ENCODE data around the gene KRT80. TPM values are rescaled to one million over a fixed set of nuclear protein-coding genes. Genes with fewer than 3 reads are reported as not detected.

Gene KRT80
- total RNA-seq, 2 experiments from 2014 or later, result not detected

GRCh38 chr12:52175371-52176350 is 16.2 kb downstream of the KRT80 start:
- no peaks in the 10 kb centered on the region for H3K36me3 Mint-ChIP-seq (ENCODE audit: low read depth)
- no peak overlapping the region for H3K27ac Mint-ChIP-seq
- no peak for DNase-seq
- no peak overlapping the region for H3K4me3 Mint-ChIP-seq
- H3K9me3 Mint-ChIP-seq, result no peaks in the 10 kb centered on the region
- no peaks in the 10 kb centered on the region for H3K4me1 Mint-ChIP-seq (ENCODE audit: low read depth)
- no peaks in the 10 kb centered on the region for H3K27me3 Mint-ChIP-seq (ENCODE audit: low read depth)
- intact Hi-C loops (cut with micrococcal nuclease), result no loop called here
- CTCF ChIA-PET, result interaction anchor here (0.6 kb wide), 1 partner anchor 590 kb away, joined by 3 read pairs; no protein-coding TSS in a partner anchor

- CTCF ChIA-PET, result interaction anchor here (0.9 kb wide), 1 partner anchor 104 kb away, joined by 3 read pairs; no protein-coding TSS in a partner anchor
- Mint-ChIP-seq H3K27me3 (ENCODE audit: low read depth) (no peaks in the 10 kb centered on the region), H3K36me3 (ENCODE audit: low read depth) (no peaks in the 10 kb centered on the region), H3K4me1 (ENCODE audit: low read depth) (no peaks in the 10 kb centered on the region), H3K4me3 (no peak overlapping the region), H3K9me3 (no peaks in the 10 kb centered on the region), H3K27ac (no peak overlapping the region)
- intact Hi-C loops (cut with micrococcal nuclease), result no loop called here
- no peak for DNase-seq
Observed at GRCh38 chr12:52173526-52173925, 18.3 kb downstream of the KRT80 start.

GRCh38 chr12:52172956-52173355 is 18.9 kb downstream of the KRT80 start:
- Mint-ChIP-seq H3K27me3 (ENCODE audit: low read depth) (no peaks in the 10 kb centered on the region), H3K9me3 (no peaks in the 10 kb centered on the region), H3K4me3 (no peak overlapping the region), H3K4me1 (ENCODE audit: low read depth) (no peaks in the 10 kb centered on the region), H3K27ac (no peak overlapping the region), H3K36me3 (ENCODE audit: low read depth) (no peaks in the 10 kb centered on the region)
- CTCF ChIA-PET, result interaction anchor here (0.9 kb wide), 1 partner anchor 105 kb away, joined by 3 read pairs; no protein-coding TSS in a partner anchor
- DNase-seq, result no peak
- intact Hi-C loops (cut with micrococcal nuclease), result no loop called here

GRCh38 chr12:52171950-52172512 is 19.8 kb downstream of the KRT80 start:
- DNase-seq, result peak; percentile 48
- CTCF ChIA-PET, result no interaction called here
- H3K27me3 Mint-ChIP-seq (ENCODE audit: low read depth), result no peaks in the 10 kb centered on the region
- no peak overlapping the region for H3K4me3 Mint-ChIP-seq
- H3K4me1 Mint-ChIP-seq (ENCODE audit: low read depth), result no peaks in the 10 kb centered on the region
- H3K36me3 Mint-ChIP-seq (ENCODE audit: low read depth), result no peaks in the 10 kb centered on the region
- intact Hi-C loops (cut with micrococcal nuclease), result no loop called here
- H3K9me3 Mint-ChIP-seq, result no peaks in the 10 kb centered on the region
- H3K27ac Mint-ChIP-seq, result no peak overlapping the region

GRCh38 chr12:52170827-52171226 is 21.0 kb downstream of the KRT80 start:
- no peak overlapping the region for H3K4me3 Mint-ChIP-seq
- no peaks in the 10 kb centered on the region for H3K9me3 Mint-ChIP-seq
- no peaks in the 10 kb centered on the region for H3K36me3 Mint-ChIP-seq (ENCODE audit: low read depth)
- no peak overlapping the region for H3K27ac Mint-ChIP-seq
- H3K27me3 Mint-ChIP-seq (ENCODE audit: low read depth), result no peaks in the 10 kb centered on the region
- no peaks in the 10 kb centered on the region for H3K4me1 Mint-ChIP-seq (ENCODE audit: low read depth)
- no peak for DNase-seq
- intact Hi-C loops (cut with micrococcal nuclease), result no loop called here
- CTCF ChIA-PET, result interaction anchor here (0.7 to 1.5 kb wide), 2 partner anchors 14 to 20 kb away, joined by 3 to 5 read pairs; no protein-coding TSS in a partner anchor

- no peaks in the 10 kb centered on the region for H3K27me3 Mint-ChIP-seq (ENCODE audit: low read depth)
- DNase-seq, result no peak
- no peaks in the 10 kb centered on the region for H3K9me3 Mint-ChIP-seq
- intact Hi-C loops (cut with micrococcal nuclease), result no loop called here
- no peaks in the 10 kb centered on the region for H3K4me1 Mint-ChIP-seq (ENCODE audit: low read depth)
- H3K4me3 Mint-ChIP-seq, result no peak overlapping the region
- H3K27ac Mint-ChIP-seq, result no peak overlapping the region
- CTCF ChIA-PET, result interaction anchor here (1.5 kb wide), 1 partner anchor 13 kb away, joined by 5 read pairs; no protein-coding TSS in a partner anchor
- H3K36me3 Mint-ChIP-seq (ENCODE audit: low read depth), result no peaks in the 10 kb centered on the region
Observed at GRCh38 chr12:52169886-52170285, 21.9 kb downstream of the KRT80 start.

GRCh38 chr12:52168019-52168717 is 23.6 kb downstream of the KRT80 start:
- Mint-ChIP-seq H3K4me1 (ENCODE audit: low read depth) (no peaks in the 10 kb centered on the region), H3K4me3 (no peak overlapping the region), H3K27me3 (ENCODE audit: low read depth) (no peaks in the 10 kb centered on the region), H3K36me3 (ENCODE audit: low read depth) (no peaks in the 10 kb centered on the region), H3K9me3 (no peaks in the 10 kb centered on the region), H3K27ac (no peak overlapping the region)
- CTCF ChIA-PET, result interaction anchor here (1.0 to 1.2 kb wide), 2 partner anchors 10 to 111 kb away, joined by 3 to 5 read pairs; no protein-coding TSS in a partner anchor
- intact Hi-C loops (cut with micrococcal nuclease), result no loop called here
- peak; percentile 21 for DNase-seq

GRCh38 chr12:52167526-52167925 is 24.3 kb downstream of the KRT80 start:
- intact Hi-C loops (cut with micrococcal nuclease), result no loop called here
- H3K27ac Mint-ChIP-seq, result no peak overlapping the region
- CTCF ChIA-PET, result interaction anchor here (1.1 to 1.2 kb wide), 3 partner anchors 10 to 160 kb away, joined by 3 to 5 read pairs (median 4); no protein-coding TSS in a partner anchor
- H3K4me3 Mint-ChIP-seq, result no peak overlapping the region
- H3K4me1 Mint-ChIP-seq (ENCODE audit: low read depth), result peaks cover 2% of the 10 kb centered on the region
- H3K27me3 Mint-ChIP-seq (ENCODE audit: low read depth), result no peaks in the 10 kb centered on the region
- H3K36me3 Mint-ChIP-seq (ENCODE audit: low read depth), result no peaks in the 10 kb centered on the region
- no peak for DNase-seq
- H3K9me3 Mint-ChIP-seq, result no peaks in the 10 kb centered on the region

GRCh38 chr12:52166672-52167071 is 25.1 kb downstream of the KRT80 start:
- no peak for DNase-seq
- Mint-ChIP-seq H3K27me3 (ENCODE audit: low read depth) (no peaks in the 10 kb centered on the region), H3K4me1 (ENCODE audit: low read depth) (peaks cover 7% of the 10 kb centered on the region), H3K36me3 (ENCODE audit: low read depth) (no peaks in the 10 kb centered on the region), H3K9me3 (no peaks in the 10 kb centered on the region), H3K27ac (no peak overlapping the region), H3K4me3 (no peak overlapping the region)
- intact Hi-C loops (cut with micrococcal nuclease), result no loop called here
- CTCF ChIA-PET, result interaction anchor here (0.6 to 1.2 kb wide), 4 partner anchors 9 to 699 kb away, joined by 3 to 5 read pairs (median 4); no protein-coding TSS in a partner anchor

- intact Hi-C loops (cut with micrococcal nuclease), result no loop called here
- H3K27me3 Mint-ChIP-seq (ENCODE audit: low read depth), result no peaks in the 10 kb centered on the region
- no peak for DNase-seq
- peaks cover 14% of the 10 kb centered on the region for H3K4me1 Mint-ChIP-seq (ENCODE audit: low read depth)
- no peaks in the 10 kb centered on the region for H3K36me3 Mint-ChIP-seq (ENCODE audit: low read depth)
- CTCF ChIA-PET, result interaction anchor here (1.4 kb wide), 1 partner anchor 9 kb away, joined by 4 read pairs; no protein-coding TSS in a partner anchor
- no peak overlapping the region for H3K27ac Mint-ChIP-seq
- no peak overlapping the region for H3K4me3 Mint-ChIP-seq
- no peaks in the 10 kb centered on the region for H3K9me3 Mint-ChIP-seq
Observed at GRCh38 chr12:52165096-52165855, 26.5 kb downstream of the KRT80 start.

GRCh38 chr12:52164624-52165023 is 27.2 kb downstream of the KRT80 start:
- no peak overlapping the region for H3K4me3 Mint-ChIP-seq
- H3K4me1 Mint-ChIP-seq (ENCODE audit: low read depth), result peaks cover 14% of the 10 kb centered on the region
- CTCF ChIA-PET, result no interaction called here
- H3K27ac Mint-ChIP-seq, result no peak overlapping the region
- DNase-seq, result no peak
- H3K9me3 Mint-ChIP-seq, result no peaks in the 10 kb centered on the region
- H3K27me3 Mint-ChIP-seq (ENCODE audit: low read depth), result no peaks in the 10 kb centered on the region
- H3K36me3 Mint-ChIP-seq (ENCODE audit: low read depth), result no peaks in the 10 kb centered on the region
- intact Hi-C loops (cut with micrococcal nuclease), result no loop called here
